Measurements from ENCODE around the gene PYGO2.

Gene PYGO2

GRCh38 chr1:154959426-154959780 lies 2.2 kb downstream of the PYGO2 start:
- no peak for DNase-seq

- DNase-seq = no peak
Observed at GRCh38 chr1:154958681-154959425, 2.7 kb downstream of the PYGO2 start.

- DNase-seq = no peak
Observed at GRCh38 chr1:154958036-154958435, 3.5 kb downstream of the PYGO2 start.

- DNase-seq = no peak
Observed at GRCh38 chr1:154957091-154957657, 4.4 kb downstream of the PYGO2 start.

GRCh38 chr1:154956544-154956941 lies 5.0 kb downstream of the PYGO2 start:
- DNase-seq = no peak

GRCh38 chr1:154955718-154956543 lies 5.7 kb downstream of the PYGO2 start, which contains the start of gene PBXIP1:
Gene PBXIP1 (minus strand): TSS chr1:154956099. CDS start chr1:154953721, 2,378 bp downstream.
- peak; percentile 61 for DNase-seq

GRCh38 chr1:154955039-154955717 lies 6.4 kb downstream of the PYGO2 start:
- DNase-seq = peak; percentile 23

- no peak for DNase-seq
Observed at GRCh38 chr1:154954541-154954940, 7.0 kb downstream of the PYGO2 start.

GRCh38 chr1:154953611-154954038 lies 8.0 kb downstream of the PYGO2 start:
- DNase-seq = no peak

GRCh38 chr1:154952664-154953063 lies 8.9 kb downstream of the PYGO2 start:
- no peak for DNase-seq

- DNase-seq = no peak
Observed at GRCh38 chr1:154951901-154952657, 9.5 kb downstream of the PYGO2 start.

GRCh38 chr1:154948079-154948478 lies 13.5 kb downstream of the PYGO2 start:
- no peak for DNase-seq

GRCh38 chr1:154945962-154946850 lies 15.4 kb downstream of the PYGO2 start:
- no peak for DNase-seq

GRCh38 chr1:154945160-154945961 lies 16.2 kb downstream of the PYGO2 start:
- no peak for DNase-seq

GRCh38 chr1:154944401-154945159 lies 17.0 kb downstream of the PYGO2 start:
- no peak for DNase-seq

- peak; percentile 16 for DNase-seq
Observed at GRCh38 chr1:154943649-154944400, 17.8 kb downstream of the PYGO2 start.

GRCh38 chr1:154941333-154942013 lies 20.1 kb downstream of the PYGO2 start:
- DNase-seq = no peak

- no peak for DNase-seq
Observed at GRCh38 chr1:154940651-154941194, 20.9 kb downstream of the PYGO2 start.
